GM10266 (cell line): ENCODE results near the gene KHNYN.

Experiments used
- DNase-seq: peaks from one replicate; pipeline ENCODE4 v3.0.0; 2012; ENCODE audit errors: extremely low spot score
- CTCF ChIP-seq: IDR thresholded peaks from 2 replicates; pipeline ENCODE4 v1.5.1; 2012; ENCODE audit warnings: mild to moderate bottlenecking, low read depth; ENCODE audit not compliant: control insufficient read depth, insufficient read depth; ENCODE audit errors: missing control alignments

KHNYN gene

GRCh38 chr14:24432259-24433131 lies 2.7 kb downstream of the KHNYN start:
- TF ChIP-seq CTCF = no peak
- DNase-seq = no peak

GRCh38 chr14:24434036-24434435 lies 4.3 kb downstream of the KHNYN start:
- no peak for TF ChIP-seq CTCF

GRCh38 chr14:24434676-24435075 lies 4.9 kb downstream of the KHNYN start:
- TF ChIP-seq CTCF = no peak
- no peak for DNase-seq

More at GRCh38 chr14:24434036-24434435, 4.3 kb downstream of the KHNYN start:
- DNase-seq = no peak

GRCh38 chr14:24435192-24435810 lies 5.5 kb downstream of the KHNYN start:
- no peak for TF ChIP-seq CTCF
- no peak for DNase-seq

GRCh38 chr14:24435998-24436354 lies 6.2 kb downstream of the KHNYN start:
- DNase-seq = no peak
- no peak for TF ChIP-seq CTCF

GRCh38 chr14:24436355-24437019 lies 6.7 kb downstream of the KHNYN start:
- peak; percentile 68 for TF ChIP-seq CTCF
- DNase-seq = peak; percentile 69
